Measurements from ENCODE around the gene KL. TPM values are rescaled to one million over a fixed set of nuclear protein-coding genes. Genes with fewer than 3 reads are reported as not detected.

Gene KL
- polyA plus RNA-seq, 1 donor (not counting 4 experiments of a cell fraction or from before 2014, with no cell fraction given): not detected

- Histone ChIP-seq H3K9ac (ENCODE audit: control insufficient read depth, extremely low read depth, insufficient read depth, low read length) (no peak overlapping the region), H3K27me3 (ENCODE audit: control insufficient read depth, extremely low read depth, insufficient read depth, low read length) (peaks cover 11% of the 10 kb centered on the region), H3K9me3 (ENCODE audit: control insufficient read depth, low read depth, low read length) (peaks cover 2% of the 10 kb centered on the region), H3K9me1 (ENCODE audit: control insufficient read depth, extremely low read depth, insufficient read depth, low read length) (no peaks in the 10 kb centered on the region), H3K27ac (ENCODE audit: control insufficient read depth, insufficient read depth, low read length) (no peak overlapping the region), H3K36me3 (ENCODE audit: control insufficient read depth in 2 of 2, extremely low read depth in 1 of 2, insufficient read depth in 2 of 2, low read length in 2 of 2) (no peaks in the 10 kb centered on the region), H3K4me2 (ENCODE audit: control insufficient read depth, extremely low read depth, insufficient read depth, low read depth, low read length) (no peak overlapping the region), H3K4me1 (ENCODE audit: control insufficient read depth, extremely low read depth, insufficient read depth, low read length) (no peaks in the 10 kb centered on the region), H3K4me3 (ENCODE audit: control insufficient read depth in 2 of 3, extremely low read depth in 1 of 3, insufficient read depth in 2 of 3, low read depth in 1 of 3, low read length in 3 of 3) (no peak overlapping the region), H3K79me2 (ENCODE audit: control insufficient read depth, insufficient read depth, low read length) (no peaks in the 10 kb centered on the region), H2AFZ (ENCODE audit: control insufficient read depth, low read length) (no peak overlapping the region), H4K20me1 (ENCODE audit: control insufficient read depth, extremely low read depth, insufficient read depth, low read length) (no peaks in the 10 kb centered on the region)
- FAIRE-seq (no peak), DNase-seq (ENCODE audit: low read depth, low spot score) (no peak)
- TF ChIP-seq EZH2 (IDR thresholded peaks at IDR 0.05; ENCODE audit: low read length) (no peak), CTCF (optimal IDR thresholded peaks at IDR 0.05 in 1 of 3, IDR thresholded peaks at IDR 0.05 in 1 of 3, conservative IDR thresholded peaks at IDR 0.05 in 1 of 3; ENCODE audit: extremely low read depth in 1 of 3, insufficient read depth in 2 of 3, low read length in 3 of 3) (no peak)
- dilution Hi-C loops (cut with MboI; ENCODE audit: extremely low pct_ligation_motif_present, low sequenced_read_pairs): no loop called here
Measured at GRCh38 chr13:33008946-33009722, 7.1 kb upstream of the KL start.

GRCh38 chr13:33011828-33012470 lies 4.3 kb upstream of the KL start:
- no peaks in the 10 kb centered on the region for H3K9me1 ChIP-seq (ENCODE audit: control insufficient read depth, extremely low read depth, insufficient read depth, low read length)
- peaks cover 2% of the 10 kb centered on the region for H3K9me3 ChIP-seq (ENCODE audit: control insufficient read depth, low read depth, low read length)
- H3K4me1 ChIP-seq (ENCODE audit: control insufficient read depth, extremely low read depth, insufficient read depth, low read length): peaks cover under 1% of the 10 kb centered on the region
- H3K79me2 ChIP-seq (ENCODE audit: control insufficient read depth, insufficient read depth, low read length): no peaks in the 10 kb centered on the region
- FAIRE-seq (no peak), DNase-seq (ENCODE audit: low read depth, low spot score) (no peak)
- H3K27ac ChIP-seq (ENCODE audit: control insufficient read depth, insufficient read depth, low read length): no peak overlapping the region
- H2AFZ ChIP-seq (ENCODE audit: control insufficient read depth, low read length): no peak overlapping the region
- peaks cover 29% of the 10 kb centered on the region for H3K27me3 ChIP-seq (ENCODE audit: control insufficient read depth, extremely low read depth, insufficient read depth, low read length)
- no peaks in the 10 kb centered on the region for H4K20me1 ChIP-seq (ENCODE audit: control insufficient read depth, extremely low read depth, insufficient read depth, low read length)
- no peaks in the 10 kb centered on the region for H3K36me3 ChIP-seq (ENCODE audit: control insufficient read depth in 2 of 2, extremely low read depth in 1 of 2, insufficient read depth in 2 of 2, low read length in 2 of 2)
- dilution Hi-C loops (cut with MboI; ENCODE audit: extremely low pct_ligation_motif_present, low sequenced_read_pairs): no loop called here
- H3K4me3 ChIP-seq (ENCODE audit: control insufficient read depth in 2 of 3, extremely low read depth in 1 of 3, insufficient read depth in 2 of 3, low read depth in 1 of 3, low read length in 3 of 3): no peak overlapping the region
- TF ChIP-seq CTCF (optimal IDR thresholded peaks at IDR 0.05 in 1 of 3, IDR thresholded peaks at IDR 0.05 in 1 of 3, conservative IDR thresholded peaks at IDR 0.05 in 1 of 3; ENCODE audit: extremely low read depth in 1 of 3, insufficient read depth in 2 of 3, low read length in 3 of 3) (no peak), EZH2 (IDR thresholded peaks at IDR 0.05; ENCODE audit: low read length) (no peak)
- H3K4me2 ChIP-seq (ENCODE audit: control insufficient read depth, extremely low read depth, insufficient read depth, low read depth, low read length): no peak overlapping the region
- H3K9ac ChIP-seq (ENCODE audit: control insufficient read depth, extremely low read depth, insufficient read depth, low read length): no peak overlapping the region
